HG03108 (cell line): ENCODE results near the gene MARVELD2.
"Not testable (repeated sequence)": the region's sequence is repeated elsewhere in the genome, so short reads cannot be mapped to it uniquely, and the experiment has no call there.

Experiments used
- ATAC-seq: cut with Tn5 transposase; IDR thresholded peaks from one replicate; pipeline ENCODE4 v1.9.1; 2021; ENCODE audit warnings: moderate library complexity; ENCODE audit not compliant: unreplicated experiment

MARVELD2 gene

GRCh38 chr5:69444127-69444754, 29.3 kb downstream of the MARVELD2 start:
- ATAC-seq = no peak

GRCh38 chr5:69449511-69449910, 34.6 kb downstream of the MARVELD2 start:
- no peak for ATAC-seq

GRCh38 chr5:69450116-69450515, 35.2 kb downstream of the MARVELD2 start:
- ATAC-seq = no peak

- not testable (repeated sequence) for ATAC-seq
Measured at GRCh38 chr5:69450527-69450926, 35.6 kb downstream of the MARVELD2 start.

- ATAC-seq = no peak
Measured at GRCh38 chr5:69451941-69452647, 37.2 kb downstream of the MARVELD2 start.

GRCh38 chr5:69453487-69453886, 38.6 kb downstream of the MARVELD2 start:
- ATAC-seq = not testable (repeated sequence)

- ATAC-seq = no peak
Measured at GRCh38 chr5:69454460-69455249, 39.7 kb downstream of the MARVELD2 start.

GRCh38 chr5:69455428-69455988, 40.6 kb downstream of the MARVELD2 start:
- not testable (repeated sequence) for ATAC-seq

GRCh38 chr5:69462170-69462569, 47.3 kb downstream of the MARVELD2 start:
- no peak for ATAC-seq

- not testable (repeated sequence) for ATAC-seq
Measured at GRCh38 chr5:69466375-69466774, 51.5 kb downstream of the MARVELD2 start.

- ATAC-seq = peak; percentile 95
Measured at GRCh38 chr5:69467442-69468225, 52.7 kb downstream of the MARVELD2 start.

- ATAC-seq = no peak
Measured at GRCh38 chr5:69468631-69469030, 53.7 kb downstream of the MARVELD2 start.

- ATAC-seq = not testable (repeated sequence)
Measured at GRCh38 chr5:69471516-69471915, 56.6 kb downstream of the MARVELD2 start.

- not testable (repeated sequence) for ATAC-seq
Measured at GRCh38 chr5:69472535-69473143, 57.7 kb downstream of the MARVELD2 start.

- ATAC-seq = no peak
Measured at GRCh38 chr5:69477170-69477569, 62.3 kb downstream of the MARVELD2 start.

- ATAC-seq = not testable (repeated sequence)
Measured at GRCh38 chr5:69478296-69478695, 63.4 kb downstream of the MARVELD2 start.

- no peak for ATAC-seq
Measured at GRCh38 chr5:69484891-69485290, 70.0 kb downstream of the MARVELD2 start.

GRCh38 chr5:69485471-69485870, 70.6 kb downstream of the MARVELD2 start:
- no peak for ATAC-seq

GRCh38 chr5:69489246-69489645, 74.3 kb downstream of the MARVELD2 start:
- no peak for ATAC-seq

GRCh38 chr5:69491027-69491426, 76.1 kb downstream of the MARVELD2 start:
- ATAC-seq = no peak
